ENCODE data around the gene APCDD1L.

GRCh38 chr20:58528412-58528811 lies 13.2 kb upstream of the APCDD1L start:
- TF ChIP-seq SP1 (IDR thresholded peaks at IDR 0.05; ENCODE audit: low read depth, low read length) (no peak), CTCF (IDR thresholded peaks at IDR 0.05; ENCODE audit: control extremely low read depth in 1 of 3, insufficient read depth in 1 of 3, low read depth in 1 of 3, low read length in 3 of 3) (no peak), POLR2A (IDR thresholded peaks at IDR 0.05; ENCODE audit: control extremely low read depth in 1 of 2, low read depth in 2 of 2, low read length in 2 of 2) (no peak), KDM1A (IDR thresholded peaks at IDR 0.05; ENCODE audit: borderline replicate concordance, low read length) (no peak)
